HEK293T (cell line): ENCODE measurements around the gene TRIM31.
"Not testable (repeated sequence)": the region's sequence is repeated elsewhere in the genome, so short reads cannot be mapped to it uniquely, and the experiment has no call there.

Source experiments
- CTCF ChIA-PET: fragments of 350-600 bp; formaldehyde crosslinking; extraction: SDS; loops from one replicate; lab custom pipeline; 2021; ENCODE audit warnings: antibody characterized with exemption, inconsistent platforms; lab: Yijun Ruan, JAX
- POLR2A ChIA-PET: fragments of 350-600 bp; formaldehyde crosslinking; extraction: SDS; loops from one replicate; lab custom pipeline; 2020; ENCODE audit warnings: antibody characterized with exemption, inconsistent platforms; lab: Yijun Ruan, JAX
- DNase-seq: peaks from one replicate; pipeline ENCODE4 v3.0.0; 2012; ENCODE audit warnings: mixed read lengths; ENCODE audit errors: extremely low spot score
- ARNT ChIP-seq: fragments of 450-650 bp; IDR thresholded peaks from 2 replicates; pipeline ENCODE4 v1.6.1; 2017; ENCODE audit warnings: mild to moderate bottlenecking
- BHLHE40 ChIP-seq: fragments of 450-650 bp; IDR thresholded peaks from 2 replicates; pipeline ENCODE4 v1.6.1; 2016; ENCODE audit warnings: mild to moderate bottlenecking, moderate library complexity, borderline replicate concordance
- CTBP1 ChIP-seq: fragments of 450-650 bp; IDR thresholded peaks from 2 replicates; pipeline ENCODE4 v1.6.1; 2016; ENCODE audit warnings: borderline replicate concordance
- ELF4 ChIP-seq: fragments of 450-650 bp; IDR thresholded peaks from 2 replicates; pipeline ENCODE4 v1.6.1; 2017; ENCODE audit warnings: antibody characterized with exemption
- FOXA1 ChIP-seq: fragments of 450-650 bp; IDR thresholded peaks from 2 replicates; pipeline ENCODE4 v1.6.1; 2016; ENCODE audit warnings: mild to moderate bottlenecking
- FOXK2 ChIP-seq: fragments of 450-650 bp; IDR thresholded peaks from 2 replicates; pipeline ENCODE4 v1.6.1; 2016; ENCODE audit warnings: mild to moderate bottlenecking
- FOXM1 ChIP-seq: fragments of 450-650 bp; IDR thresholded peaks from 2 replicates; pipeline ENCODE4 v1.6.1; 2017; ENCODE audit warnings: mild to moderate bottlenecking, borderline replicate concordance
- HDGF ChIP-seq: fragments of 450-650 bp; IDR thresholded peaks from 2 replicates; pipeline ENCODE4 v1.6.1; 2017; ENCODE audit warnings: antibody characterized with exemption, borderline replicate concordance
- L3MBTL2 ChIP-seq: fragments of 450-650 bp; conservative IDR thresholded peaks from 2 replicates; pipeline ENCODE4 v1.6.1; 2016; ENCODE audit warnings: mild to moderate bottlenecking
- LEF1 ChIP-seq: fragments of 450-650 bp; IDR thresholded peaks from 2 replicates; pipeline ENCODE4 v1.6.1; 2017; ENCODE audit warnings: mild to moderate bottlenecking, borderline replicate concordance
- NFRKB ChIP-seq: fragments of 450-650 bp; IDR thresholded peaks from 2 replicates; pipeline ENCODE4 v1.6.1; 2016; ENCODE audit warnings: mild to moderate bottlenecking, moderate library complexity
- SP1 ChIP-seq: fragments of 450-650 bp; IDR thresholded peaks from 2 replicates; pipeline ENCODE4 v1.6.1; 2017
- SUZ12 ChIP-seq: fragments of 450-650 bp; IDR thresholded peaks from 2 replicates; pipeline ENCODE4 v1.6.1; 2016; ENCODE audit warnings: mild to moderate bottlenecking
- TARDBP ChIP-seq: fragments of 450-650 bp; IDR thresholded peaks from 2 replicates; pipeline ENCODE4 v1.6.1; 2016
- ZNF384 ChIP-seq: fragments of 450-650 bp; IDR thresholded peaks from 2 replicates; pipeline ENCODE4 v1.6.1; 2016
- TF ChIP-seq, protein P1 (sequence below): fragments of 450-650 bp; IDR thresholded peaks from 2 replicates; pipeline ENCODE4 v1.6.1; 2016

TRIM31 gene

DNA sequence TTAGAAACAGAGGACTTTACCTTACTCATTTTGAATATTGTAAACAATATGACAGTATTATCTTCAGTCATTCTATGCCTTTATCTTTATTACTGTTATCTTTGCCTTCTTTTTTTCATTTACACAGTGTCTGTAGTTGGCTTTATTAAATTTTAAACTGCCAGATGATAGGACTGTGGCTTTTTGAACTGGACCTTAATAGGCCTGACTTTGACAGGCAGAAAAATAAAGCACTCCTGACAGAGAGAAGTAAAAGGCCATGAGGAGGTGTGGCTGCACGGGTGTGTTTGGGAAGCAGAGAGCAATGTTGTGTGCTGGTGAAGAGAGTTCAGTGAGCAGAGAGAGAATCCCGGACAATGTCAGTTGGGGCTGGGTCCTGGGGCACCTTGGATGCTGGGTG is 30.9 kb upstream of the TRIM31 start:
- ChIA-PET CTCF (interaction anchor here (0.5 kb wide), 1 partner anchor 79 kb away, joined by 3 read pairs; no protein-coding TSS in a partner anchor), POLR2A (interaction anchor here (0.6 to 1.4 kb wide), 2 partner anchors 77 to 83 kb away, joined by 3 read pairs; partner anchors contain the start of genes POLR1H and PPP1R11)
- no peak for DNase-seq
- TF ChIP-seq FOXA1 (no peak), ELF4 (no peak), SP1 (no peak), NFRKB (no peak), TARDBP (no peak), CTBP1 (no peak), ARNT (no peak), ZNF384 (no peak), FOXK2 (no peak)
- TF ChIP-seq, protein P1, sequence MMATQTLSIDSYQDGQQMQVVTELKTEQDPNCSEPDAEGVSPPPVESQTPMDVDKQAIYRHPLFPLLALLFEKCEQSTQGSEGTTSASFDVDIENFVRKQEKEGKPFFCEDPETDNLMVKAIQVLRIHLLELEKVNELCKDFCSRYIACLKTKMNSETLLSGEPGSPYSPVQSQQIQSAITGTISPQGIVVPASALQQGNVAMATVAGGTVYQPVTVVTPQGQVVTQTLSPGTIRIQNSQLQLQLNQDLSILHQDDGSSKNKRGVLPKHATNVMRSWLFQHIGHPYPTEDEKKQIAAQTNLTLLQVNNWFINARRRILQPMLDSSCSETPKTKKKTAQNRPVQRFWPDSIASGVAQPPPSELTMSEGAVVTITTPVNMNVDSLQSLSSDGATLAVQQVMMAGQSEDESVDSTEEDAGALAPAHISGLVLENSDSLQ = no peak

DNA sequence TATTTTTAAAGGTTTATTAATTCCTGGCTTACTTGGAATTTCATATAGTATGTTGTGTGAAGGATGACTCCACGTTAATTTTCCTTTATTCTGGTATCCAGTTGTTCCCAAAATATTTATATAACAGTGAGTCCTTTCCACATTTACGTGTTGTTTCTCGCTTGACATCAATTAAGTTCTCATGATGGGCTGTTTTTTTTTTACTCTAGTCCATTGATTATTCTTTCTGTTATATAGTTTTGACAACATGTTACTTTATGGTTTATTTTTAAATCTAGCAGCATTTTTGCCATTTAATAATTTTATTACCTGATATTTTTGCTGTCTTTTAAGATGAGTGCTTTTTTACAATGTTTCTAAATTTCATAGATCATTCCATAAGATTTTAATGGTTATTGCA is 29.8 kb upstream of the TRIM31 start:
- no peak for DNase-seq
- POLR2A ChIA-PET = interaction anchor here (1.4 kb wide), 1 partner anchor 82 kb away, joined by 3 read pairs; the partner anchor contains the start of gene POLR1H
- CTCF ChIA-PET = interaction anchor here (1.7 kb wide), 1 partner anchor 11 kb away, joined by 5 read pairs; no protein-coding TSS in a partner anchor
- TF ChIP-seq NFRKB (no peak), SUZ12 (no peak), ELF4 (no peak), CTBP1 (no peak), ZNF384 (no peak)

DNA sequence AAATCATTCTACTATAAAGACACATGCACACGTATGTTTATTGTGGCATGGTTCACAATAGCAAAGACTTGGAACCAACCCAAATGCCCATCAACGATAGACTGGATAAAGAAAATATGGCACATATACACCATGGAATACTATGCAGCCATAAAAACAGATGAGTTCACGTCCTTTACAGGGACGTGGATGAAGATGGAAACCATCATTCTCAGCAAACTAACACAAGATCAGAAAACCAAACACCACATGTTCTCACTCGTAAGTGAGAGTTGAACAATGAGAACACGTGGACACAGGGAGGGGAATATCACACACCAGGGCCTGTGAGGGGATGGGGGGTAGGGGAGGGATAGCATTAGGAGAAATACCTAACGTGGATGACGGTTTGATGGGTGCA is 27.4 kb upstream of the TRIM31 start:
- CTCF ChIA-PET = interaction anchor here (1.4 kb wide), 1 partner anchor 9 kb away, joined by 6 read pairs; no protein-coding TSS in a partner anchor
- DNase-seq, POLR2A ChIA-PET: not testable (repeated sequence)

DNA sequence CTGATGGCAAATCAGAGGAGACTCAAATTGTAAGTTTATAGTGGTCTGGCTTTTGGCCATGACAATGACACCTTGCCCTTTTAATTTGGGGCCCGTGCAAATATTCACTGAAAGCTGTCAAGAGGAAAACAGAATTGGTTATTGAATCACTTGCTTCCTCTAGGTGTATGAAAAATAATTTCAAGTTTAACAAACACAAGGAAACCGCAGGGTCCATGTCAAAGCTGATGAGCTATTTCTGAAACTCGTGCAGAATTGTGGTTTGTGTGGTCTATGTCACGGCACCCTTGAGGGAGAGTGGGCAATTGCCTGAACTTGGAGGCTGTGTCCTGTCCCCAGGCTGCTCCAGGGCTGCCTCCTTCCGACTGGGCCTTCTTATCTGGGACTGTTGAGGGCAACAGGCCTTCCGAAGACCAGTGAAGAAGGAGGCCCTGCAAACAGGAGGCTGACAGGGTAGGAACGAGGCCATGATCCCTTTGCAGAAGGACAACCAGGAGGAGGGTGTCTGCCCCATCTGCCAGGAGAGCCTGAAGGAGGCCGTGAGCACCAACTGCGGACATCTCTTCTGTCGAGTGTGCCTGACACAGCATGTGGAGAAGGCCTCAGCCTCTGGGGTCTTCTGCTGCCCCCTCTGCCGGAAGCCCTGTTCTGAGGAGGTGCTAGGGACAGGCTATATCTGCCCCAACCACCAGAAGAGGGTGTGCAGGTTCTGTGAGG is 23.8 kb upstream of the TRIM31 start:
- CTCF ChIA-PET = no interaction called here
- DNase-seq = no peak
- no peak for TF ChIP-seq ELF4
- TF ChIP-seq FOXM1 = no peak
- no peak for TF ChIP-seq L3MBTL2
- no peak for TF ChIP-seq SP1
- TF ChIP-seq ZNF384 = no peak
- no peak for TF ChIP-seq HDGF
- TF ChIP-seq, protein P1 = no peak
- TF ChIP-seq ARNT = no peak
- TF ChIP-seq BHLHE40 = no peak
- TF ChIP-seq SUZ12 = no peak
- no peak for TF ChIP-seq LEF1
- TF ChIP-seq NFRKB = no peak
- no peak for TF ChIP-seq FOXA1
- TF ChIP-seq FOXK2 = no peak
- no peak for TF ChIP-seq TARDBP
- no peak for TF ChIP-seq CTBP1
- POLR2A ChIA-PET = no interaction called here

DNA sequence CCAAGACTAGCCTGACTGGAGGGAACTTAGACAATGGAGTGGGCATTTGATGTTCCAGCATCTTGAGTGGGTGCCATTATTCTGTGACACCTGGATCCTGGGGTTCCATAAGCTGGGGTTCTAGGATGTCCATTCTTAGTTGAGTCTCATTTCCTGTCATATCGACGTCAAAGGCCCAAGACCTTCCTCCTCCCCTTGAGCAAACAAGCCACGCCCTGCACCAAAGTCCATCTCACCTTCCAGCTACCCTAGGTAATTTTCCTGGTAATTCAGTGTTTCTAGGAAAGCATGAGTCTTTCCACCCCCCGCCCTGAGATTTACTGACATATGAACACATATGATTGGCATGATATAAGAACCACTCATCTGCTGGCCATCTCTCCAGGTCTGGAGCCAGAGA is 22.9 kb upstream of the TRIM31 start, which contains the start of gene TRIM40:
Gene TRIM40, plus strand, starts transcription at position 384 of the 400 bp plus-strand sequence. CDS start 897 bp downstream, outside the sequence.
- DNase-seq = no peak
- ChIA-PET POLR2A (no interaction called here), CTCF (no interaction called here)
- TF ChIP-seq L3MBTL2 (no peak), LEF1 (no peak), TARDBP (no peak), SUZ12 (no peak), ELF4 (no peak), ARNT (no peak), FOXM1 (no peak)
- TF ChIP-seq, protein P1 = no peak

DNA sequence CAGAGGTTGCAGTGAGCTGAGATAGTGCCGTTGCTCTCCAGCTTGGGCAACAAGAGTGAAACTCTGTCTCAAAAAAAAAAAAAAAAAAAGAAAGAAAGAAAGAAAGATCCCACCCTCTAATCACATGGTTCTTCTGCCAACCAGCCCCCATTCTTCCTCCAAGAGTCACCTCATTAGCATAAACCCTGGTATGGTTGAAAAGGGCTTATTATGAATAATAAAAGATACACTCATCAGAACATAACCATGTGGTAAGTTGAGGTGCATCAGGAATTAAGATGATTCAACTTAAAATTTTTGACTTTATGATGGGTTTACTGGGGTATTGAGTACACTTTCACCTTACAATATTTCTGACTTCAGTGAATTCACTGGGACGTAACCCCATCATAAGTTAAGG is 22.3 kb upstream of the TRIM31 start:
- ChIA-PET POLR2A (no interaction called here), CTCF (no interaction called here)
- TF ChIP-seq ELF4 (no peak), CTBP1 (no peak), SUZ12 (no peak), SP1 (no peak), ZNF384 (no peak), LEF1 (no peak), TARDBP (no peak), BHLHE40 (no peak), HDGF (no peak), FOXM1 (no peak), FOXK2 (no peak), NFRKB (no peak), L3MBTL2 (no peak), FOXA1 (no peak), ARNT (no peak)
- TF ChIP-seq, protein P1 = no peak
- DNase-seq = no peak
